GM23338 (cell line): ENCODE data around the gene SHFL.

ENCODE experiments used
- JUNB ChIP-seq: IDR thresholded peaks from one replicate; pipeline ENCODE4 v1.6.1; 2016; ENCODE audit warnings: antibody characterized with exemption; ENCODE audit not compliant: unreplicated experiment
- TF ChIP-seq, protein P1 (sequence below), 2 experiments: fragments of 200-600 bp in 1 of 2; sonication (generic) in 1 of 2; conservative IDR thresholded peaks; 2 replicates each; pipeline versions ENCODE4 v1.5.1 to v1.6.1; 2016 to 2017; ENCODE audit warnings: antibody characterized with exemption in 2 of 2, low read depth in 2 of 2, mild to moderate bottlenecking in 2 of 2, moderate library complexity in 1 of 2

DNA sequence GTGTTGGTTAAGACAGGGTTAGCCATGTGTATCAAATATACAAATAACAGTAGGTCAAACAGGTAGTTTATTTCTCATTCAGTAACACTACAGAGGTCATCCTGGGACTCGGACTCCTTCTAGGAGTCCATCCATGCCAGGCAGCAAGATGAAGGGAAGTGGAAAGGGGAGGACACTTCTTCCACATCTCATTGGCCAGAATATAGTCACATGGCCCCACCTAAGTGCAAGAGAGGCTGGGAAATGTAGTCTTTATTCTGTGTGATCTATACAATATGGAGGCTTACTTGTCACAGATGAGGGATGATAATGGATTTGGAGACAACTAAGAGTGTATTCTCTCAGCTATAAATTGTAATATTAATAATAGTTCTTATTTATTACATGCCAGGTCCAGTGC is 41.7 kb upstream of the SHFL start:
- TF ChIP-seq, protein P1, sequence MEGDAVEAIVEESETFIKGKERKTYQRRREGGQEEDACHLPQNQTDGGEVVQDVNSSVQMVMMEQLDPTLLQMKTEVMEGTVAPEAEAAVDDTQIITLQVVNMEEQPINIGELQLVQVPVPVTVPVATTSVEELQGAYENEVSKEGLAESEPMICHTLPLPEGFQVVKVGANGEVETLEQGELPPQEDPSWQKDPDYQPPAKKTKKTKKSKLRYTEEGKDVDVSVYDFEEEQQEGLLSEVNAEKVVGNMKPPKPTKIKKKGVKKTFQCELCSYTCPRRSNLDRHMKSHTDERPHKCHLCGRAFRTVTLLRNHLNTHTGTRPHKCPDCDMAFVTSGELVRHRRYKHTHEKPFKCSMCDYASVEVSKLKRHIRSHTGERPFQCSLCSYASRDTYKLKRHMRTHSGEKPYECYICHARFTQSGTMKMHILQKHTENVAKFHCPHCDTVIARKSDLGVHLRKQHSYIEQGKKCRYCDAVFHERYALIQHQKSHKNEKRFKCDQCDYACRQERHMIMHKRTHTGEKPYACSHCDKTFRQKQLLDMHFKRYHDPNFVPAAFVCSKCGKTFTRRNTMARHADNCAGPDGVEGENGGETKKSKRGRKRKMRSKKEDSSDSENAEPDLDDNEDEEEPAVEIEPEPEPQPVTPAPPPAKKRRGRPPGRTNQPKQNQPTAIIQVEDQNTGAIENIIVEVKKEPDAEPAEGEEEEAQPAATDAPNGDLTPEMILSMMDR (conservative IDR thresholded peaks at IDR 0.05; ENCODE audit: low read depth in 2 of 2), result no peak
- TF ChIP-seq JUNB, result no peak
